ENCODE data around the gene LACTB.
"Not testable (repeated sequence)": the region's sequence is repeated elsewhere in the genome, so short reads cannot be mapped to it uniquely, and the experiment has no call there.

Gene LACTB

GRCh38 chr15:63091679-63092446, 29.8 kb upstream of the LACTB start:
- Histone ChIP-seq H3K4me1 (ENCODE audit: control insufficient read depth, insufficient read depth, low read length) (peaks cover 21% of the 10 kb centered on the region), H3K9me3 (ENCODE audit: control insufficient read depth, insufficient read depth, low read length) (no peaks in the 10 kb centered on the region), H3K4me3 (ENCODE audit: low read depth, low read length) (no peak overlapping the region)

GRCh38 chr15:63093486-63094205, 28.0 kb upstream of the LACTB start:
- Histone ChIP-seq H3K36me3 (ENCODE audit: control insufficient read depth, insufficient read depth, low read length) (no peaks in the 10 kb centered on the region), H3K4me3 (ENCODE audit: low read depth, low read length) (no peak overlapping the region), H3K27me3 (ENCODE audit: control insufficient read depth, insufficient read depth, low read length) (no peaks in the 10 kb centered on the region), H3K4me1 (ENCODE audit: control insufficient read depth, insufficient read depth, low read length) (peaks cover 13% of the 10 kb centered on the region), H3K9ac (ENCODE audit: low read depth, low read length) (no peak overlapping the region), H3K9me3 (ENCODE audit: control insufficient read depth, insufficient read depth, low read length) (no peaks in the 10 kb centered on the region)

More at GRCh38 chr15:63091679-63092446, 29.8 kb upstream of the LACTB start:
- Histone ChIP-seq H3K27me3 (ENCODE audit: control insufficient read depth, insufficient read depth, low read length) (no peaks in the 10 kb centered on the region), H3K9ac (ENCODE audit: low read depth, low read length) (no peak overlapping the region), H3K36me3 (ENCODE audit: control insufficient read depth, insufficient read depth, low read length) (no peaks in the 10 kb centered on the region)

GRCh38 chr15:63094495-63094931, 27.1 kb upstream of the LACTB start:
- Histone ChIP-seq H3K27me3 (ENCODE audit: control insufficient read depth, insufficient read depth, low read length) (no peaks in the 10 kb centered on the region), H3K36me3 (ENCODE audit: control insufficient read depth, insufficient read depth, low read length) (no peaks in the 10 kb centered on the region), H3K9ac (ENCODE audit: low read depth, low read length) (no peak overlapping the region), H3K9me3 (ENCODE audit: control insufficient read depth, insufficient read depth, low read length) (no peaks in the 10 kb centered on the region), H3K4me3 (ENCODE audit: low read depth, low read length) (no peak overlapping the region), H3K4me1 (ENCODE audit: control insufficient read depth, insufficient read depth, low read length) (peaks cover 4% of the 10 kb centered on the region)

GRCh38 chr15:63096178-63096577, 25.5 kb upstream of the LACTB start:
- no peaks in the 10 kb centered on the region for H3K9me3 ChIP-seq (ENCODE audit: control insufficient read depth, insufficient read depth, low read length)
- no peaks in the 10 kb centered on the region for H3K36me3 ChIP-seq (ENCODE audit: control insufficient read depth, insufficient read depth, low read length)
- H3K27me3 ChIP-seq (ENCODE audit: control insufficient read depth, insufficient read depth, low read length) = no peaks in the 10 kb centered on the region
- H3K4me1 ChIP-seq (ENCODE audit: control insufficient read depth, insufficient read depth, low read length) = peaks cover 3% of the 10 kb centered on the region
- H3K9ac ChIP-seq (ENCODE audit: low read depth, low read length) = no peak overlapping the region
- no peak overlapping the region for H3K4me3 ChIP-seq (ENCODE audit: low read depth, low read length)

GRCh38 chr15:63098901-63099300, 22.8 kb upstream of the LACTB start:
- H3K27me3 ChIP-seq (ENCODE audit: control insufficient read depth, insufficient read depth, low read length); H3K36me3 ChIP-seq (ENCODE audit: control insufficient read depth, insufficient read depth, low read length); H3K4me1 ChIP-seq (ENCODE audit: control insufficient read depth, insufficient read depth, low read length); H3K9me3 ChIP-seq (ENCODE audit: control insufficient read depth, insufficient read depth, low read length); H3K9ac ChIP-seq (ENCODE audit: low read depth, low read length); H3K4me3 ChIP-seq (ENCODE audit: low read depth, low read length): not testable (repeated sequence)

- H3K4me1 ChIP-seq (ENCODE audit: control insufficient read depth, insufficient read depth, low read length); H3K27me3 ChIP-seq (ENCODE audit: control insufficient read depth, insufficient read depth, low read length); H3K9ac ChIP-seq (ENCODE audit: low read depth, low read length); H3K9me3 ChIP-seq (ENCODE audit: control insufficient read depth, insufficient read depth, low read length); H3K4me3 ChIP-seq (ENCODE audit: low read depth, low read length); H3K36me3 ChIP-seq (ENCODE audit: control insufficient read depth, insufficient read depth, low read length): not testable (repeated sequence)
Observed at GRCh38 chr15:63099581-63099980, 22.1 kb upstream of the LACTB start.

GRCh38 chr15:63103416-63103815, 18.2 kb upstream of the LACTB start:
- H3K9me3 ChIP-seq (ENCODE audit: control insufficient read depth, insufficient read depth, low read length) = no peaks in the 10 kb centered on the region
- no peaks in the 10 kb centered on the region for H3K36me3 ChIP-seq (ENCODE audit: control insufficient read depth, insufficient read depth, low read length)
- no peak overlapping the region for H3K4me3 ChIP-seq (ENCODE audit: low read depth, low read length)
- H3K27me3 ChIP-seq (ENCODE audit: control insufficient read depth, insufficient read depth, low read length) = no peaks in the 10 kb centered on the region
- no peak overlapping the region for H3K9ac ChIP-seq (ENCODE audit: low read depth, low read length)
- H3K4me1 ChIP-seq (ENCODE audit: control insufficient read depth, insufficient read depth, low read length) = no peaks in the 10 kb centered on the region

- Histone ChIP-seq H3K4me3 (ENCODE audit: low read depth, low read length) (no peak overlapping the region), H3K27me3 (ENCODE audit: control insufficient read depth, insufficient read depth, low read length) (no peaks in the 10 kb centered on the region)
Observed at GRCh38 chr15:63104727-63105126, 16.9 kb upstream of the LACTB start.

GRCh38 chr15:63105354-63105753, 16.3 kb upstream of the LACTB start:
- not testable (repeated sequence) for H3K4me1 ChIP-seq (ENCODE audit: control insufficient read depth, insufficient read depth, low read length); H3K36me3 ChIP-seq (ENCODE audit: control insufficient read depth, insufficient read depth, low read length); H3K27me3 ChIP-seq (ENCODE audit: control insufficient read depth, insufficient read depth, low read length); H3K9ac ChIP-seq (ENCODE audit: low read depth, low read length); H3K4me3 ChIP-seq (ENCODE audit: low read depth, low read length); H3K9me3 ChIP-seq (ENCODE audit: control insufficient read depth, insufficient read depth, low read length)

More at GRCh38 chr15:63104727-63105126, 16.9 kb upstream of the LACTB start:
- H3K9ac ChIP-seq (ENCODE audit: low read depth, low read length) = no peak overlapping the region
- H3K9me3 ChIP-seq (ENCODE audit: control insufficient read depth, insufficient read depth, low read length) = no peaks in the 10 kb centered on the region
- H3K4me1 ChIP-seq (ENCODE audit: control insufficient read depth, insufficient read depth, low read length) = no peaks in the 10 kb centered on the region
- H3K36me3 ChIP-seq (ENCODE audit: control insufficient read depth, insufficient read depth, low read length) = no peaks in the 10 kb centered on the region

GRCh38 chr15:63107895-63108546, 13.6 kb upstream of the LACTB start:
- Histone ChIP-seq H3K9ac (ENCODE audit: low read depth, low read length) (no peak overlapping the region), H3K27me3 (ENCODE audit: control insufficient read depth, insufficient read depth, low read length) (no peaks in the 10 kb centered on the region), H3K9me3 (ENCODE audit: control insufficient read depth, insufficient read depth, low read length) (no peaks in the 10 kb centered on the region), H3K4me3 (ENCODE audit: low read depth, low read length) (no peak overlapping the region), H3K4me1 (ENCODE audit: control insufficient read depth, insufficient read depth, low read length) (no peaks in the 10 kb centered on the region), H3K36me3 (ENCODE audit: control insufficient read depth, insufficient read depth, low read length) (no peaks in the 10 kb centered on the region)

GRCh38 chr15:63109498-63109897, 12.2 kb upstream of the LACTB start:
- Histone ChIP-seq H3K4me1 (ENCODE audit: control insufficient read depth, insufficient read depth, low read length) (no peaks in the 10 kb centered on the region), H3K36me3 (ENCODE audit: control insufficient read depth, insufficient read depth, low read length) (no peaks in the 10 kb centered on the region), H3K9ac (ENCODE audit: low read depth, low read length) (no peak overlapping the region), H3K27me3 (ENCODE audit: control insufficient read depth, insufficient read depth, low read length) (no peaks in the 10 kb centered on the region), H3K9me3 (ENCODE audit: control insufficient read depth, insufficient read depth, low read length) (no peaks in the 10 kb centered on the region), H3K4me3 (ENCODE audit: low read depth, low read length) (no peak overlapping the region)

GRCh38 chr15:63109920-63110319, 11.7 kb upstream of the LACTB start:
- H3K9ac ChIP-seq (ENCODE audit: low read depth, low read length) = no peak overlapping the region
- no peaks in the 10 kb centered on the region for H3K27me3 ChIP-seq (ENCODE audit: control insufficient read depth, insufficient read depth, low read length)
- no peaks in the 10 kb centered on the region for H3K36me3 ChIP-seq (ENCODE audit: control insufficient read depth, insufficient read depth, low read length)
- H3K4me3 ChIP-seq (ENCODE audit: low read depth, low read length) = no peak overlapping the region
- no peaks in the 10 kb centered on the region for H3K4me1 ChIP-seq (ENCODE audit: control insufficient read depth, insufficient read depth, low read length)
- no peaks in the 10 kb centered on the region for H3K9me3 ChIP-seq (ENCODE audit: control insufficient read depth, insufficient read depth, low read length)
